ENCODE measurements around the gene MARF1. TPM values are rescaled to one million over a fixed set of nuclear protein-coding genes. Genes with fewer than 3 reads are reported as not detected.
A peak's percentile ranks its signal among the peaks of the same experiment; 100 is the strongest.

Gene MARF1
- total RNA-seq, 2 experiments from 2014 or later = 156 to 157 TPM

- Mint-ChIP-seq H3K4me1 (ENCODE audit: low read depth) (peaks cover 6% of the 10 kb centered on the region), H3K27ac (peak overlapping the region; percentile 69), H3K9me3 (no peaks in the 10 kb centered on the region), H3K4me3 (no peak overlapping the region), H3K27me3 (no peaks in the 10 kb centered on the region), H3K36me3 (ENCODE audit: low read depth) (peaks cover 80% of the 10 kb centered on the region)
- Histone ChIP-seq H3K36me3 (ENCODE audit: insufficient read depth, low read length) (peaks cover 74% of the 10 kb centered on the region), H3K27ac (ENCODE audit: low read depth in 1 of 2, low read length in 2 of 2) (no peak overlapping the region), H3K4me3 (ENCODE audit: low read length) (no peak overlapping the region), H3K27me3 (ENCODE audit: control insufficient read depth in 1 of 2, insufficient read depth in 2 of 2, low read length in 2 of 2) (no peaks in the 10 kb centered on the region), H3K9me3 (ENCODE audit: control insufficient read depth in 1 of 2, insufficient read depth in 1 of 2, low read length in 2 of 2) (no peaks in the 10 kb centered on the region), H3K4me1 (ENCODE audit: insufficient read depth, low read length) (no peaks in the 10 kb centered on the region)
- DNase-seq (peak in 11 of 14 experiments; percentile 25 to 76 (median 36)), ATAC-seq (ENCODE audit: poor library complexity) (peak; percentile 98)
- POLR2A ChIA-PET = interaction anchor here (0.8 kb wide), 2 partner anchors 39 to 46 kb away, joined by 3 read pairs; no protein-coding TSS in a partner anchor
- TF ChIP-seq, protein P1, sequence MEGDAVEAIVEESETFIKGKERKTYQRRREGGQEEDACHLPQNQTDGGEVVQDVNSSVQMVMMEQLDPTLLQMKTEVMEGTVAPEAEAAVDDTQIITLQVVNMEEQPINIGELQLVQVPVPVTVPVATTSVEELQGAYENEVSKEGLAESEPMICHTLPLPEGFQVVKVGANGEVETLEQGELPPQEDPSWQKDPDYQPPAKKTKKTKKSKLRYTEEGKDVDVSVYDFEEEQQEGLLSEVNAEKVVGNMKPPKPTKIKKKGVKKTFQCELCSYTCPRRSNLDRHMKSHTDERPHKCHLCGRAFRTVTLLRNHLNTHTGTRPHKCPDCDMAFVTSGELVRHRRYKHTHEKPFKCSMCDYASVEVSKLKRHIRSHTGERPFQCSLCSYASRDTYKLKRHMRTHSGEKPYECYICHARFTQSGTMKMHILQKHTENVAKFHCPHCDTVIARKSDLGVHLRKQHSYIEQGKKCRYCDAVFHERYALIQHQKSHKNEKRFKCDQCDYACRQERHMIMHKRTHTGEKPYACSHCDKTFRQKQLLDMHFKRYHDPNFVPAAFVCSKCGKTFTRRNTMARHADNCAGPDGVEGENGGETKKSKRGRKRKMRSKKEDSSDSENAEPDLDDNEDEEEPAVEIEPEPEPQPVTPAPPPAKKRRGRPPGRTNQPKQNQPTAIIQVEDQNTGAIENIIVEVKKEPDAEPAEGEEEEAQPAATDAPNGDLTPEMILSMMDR (IDR thresholded peaks at IDR 0.05) = peak; percentile 0
- CTCF ChIA-PET = interaction anchor here (0.6 to 2.6 kb wide), 8 partner anchors 10 to 72 kb away, joined by 3 to 11 read pairs (median 4); partner anchors contain the start of gene MARF1
- intact Hi-C loops (cut with DNase I, micrococcal nuclease) = no loop called here
Observed at GRCh38 chr16:15682105-15682570, 39.2 kb upstream of the MARF1 start.

DNA sequence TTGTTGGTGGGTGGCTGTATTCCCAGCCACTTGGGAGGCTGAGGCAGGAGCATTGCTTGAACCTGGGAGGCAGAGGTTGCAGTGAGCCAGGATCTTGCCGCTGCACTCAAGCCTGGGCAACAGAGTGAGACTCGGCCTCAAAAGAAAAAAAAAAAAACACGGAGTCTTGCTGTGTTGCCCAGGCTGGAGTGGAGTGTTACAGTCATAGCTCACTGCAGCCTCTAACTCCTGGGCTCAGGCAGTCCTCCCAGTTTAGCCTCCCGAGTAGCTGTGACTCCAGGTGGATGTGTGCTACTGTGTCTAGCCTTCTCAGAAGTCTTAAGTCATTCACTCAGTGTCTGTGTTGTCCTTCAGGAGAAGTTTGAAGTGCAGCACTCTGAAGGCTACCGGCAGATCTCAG is 34.5 kb upstream of the MARF1 start:
- intact Hi-C loops (cut with DNase I, micrococcal nuclease) = loop anchor here in 1 of 2 experiments (10.0 kb wide), 1 partner anchor 207 kb away; the partner anchor contains the start of gene CEP20
- ATAC-seq (ENCODE audit: poor library complexity) = no peak
- no peak overlapping the region for H3K4me3 Mint-ChIP-seq
- H3K27me3 Mint-ChIP-seq = no peaks in the 10 kb centered on the region
- Histone ChIP-seq H3K27me3 (ENCODE audit: control insufficient read depth in 1 of 2, insufficient read depth in 2 of 2, low read length in 2 of 2) (no peaks in the 10 kb centered on the region), H3K4me3 (ENCODE audit: low read length) (no peak overlapping the region), H3K9me3 (ENCODE audit: control insufficient read depth in 1 of 2, insufficient read depth in 1 of 2, low read length in 2 of 2) (no peaks in the 10 kb centered on the region), H3K4me1 (ENCODE audit: insufficient read depth, low read length) (peaks cover 30% of the 10 kb centered on the region), H3K27ac (ENCODE audit: low read depth in 1 of 2, low read length in 2 of 2) (no peak overlapping the region), H3K36me3 (ENCODE audit: insufficient read depth, low read length) (peaks cover 44% of the 10 kb centered on the region)
- ChIA-PET CTCF (no interaction called here), POLR2A (no interaction called here)
- H3K4me1 Mint-ChIP-seq (ENCODE audit: low read depth) = peaks cover 31% of the 10 kb centered on the region
- DNase-seq = no peak
- TF ChIP-seq, protein P1 (IDR thresholded peaks at IDR 0.05) = no peak
- peak overlapping the region; percentile 42 for H3K27ac Mint-ChIP-seq
- no peaks in the 10 kb centered on the region for H3K9me3 Mint-ChIP-seq
- H3K36me3 Mint-ChIP-seq (ENCODE audit: low read depth) = peaks cover 65% of the 10 kb centered on the region

GRCh38 chr16:15676506-15676905 is 33.6 kb upstream of the MARF1 start:
- H3K4me1 Mint-ChIP-seq (ENCODE audit: low read depth) = peaks cover 35% of the 10 kb centered on the region
- H3K4me3 Mint-ChIP-seq = no peak overlapping the region
- ATAC-seq (ENCODE audit: poor library complexity) = no peak
- H3K9me3 Mint-ChIP-seq = no peaks in the 10 kb centered on the region
- no peaks in the 10 kb centered on the region for H3K27me3 Mint-ChIP-seq
- Histone ChIP-seq H3K4me3 (ENCODE audit: low read length) (no peak overlapping the region), H3K27me3 (ENCODE audit: control insufficient read depth in 1 of 2, insufficient read depth in 2 of 2, low read length in 2 of 2) (no peaks in the 10 kb centered on the region), H3K36me3 (ENCODE audit: insufficient read depth, low read length) (peaks cover 45% of the 10 kb centered on the region), H3K27ac (ENCODE audit: low read depth in 1 of 2, low read length in 2 of 2) (no peak overlapping the region), H3K9me3 (ENCODE audit: control insufficient read depth in 1 of 2, insufficient read depth in 1 of 2, low read length in 2 of 2) (no peaks in the 10 kb centered on the region), H3K4me1 (ENCODE audit: insufficient read depth, low read length) (peaks cover 39% of the 10 kb centered on the region)
- intact Hi-C loops (cut with DNase I, micrococcal nuclease) = loop anchor here in 1 of 2 experiments (10.0 kb wide), 1 partner anchor 208 kb away; the partner anchor contains the start of gene CEP20
- TF ChIP-seq, protein P1 (IDR thresholded peaks at IDR 0.05) = no peak
- H3K27ac Mint-ChIP-seq = peak overlapping the region; percentile 43
- no peak for DNase-seq
- peaks cover 63% of the 10 kb centered on the region for H3K36me3 Mint-ChIP-seq (ENCODE audit: low read depth)
- POLR2A ChIA-PET = no interaction called here
- CTCF ChIA-PET = no interaction called here
